ENCODE results near the gene ZNF844. TPM values are rescaled to one million over a fixed set of nuclear protein-coding genes. Genes with fewer than 3 reads are reported as not detected.
"Not testable (repeated sequence)": the region's sequence is repeated elsewhere in the genome, so short reads cannot be mapped to it uniquely, and the experiment has no call there.

ZNF844 gene
- polyA plus RNA-seq, 12 donors, result 8.4 to 62.7 (median 11.7) TPM

DNA sequence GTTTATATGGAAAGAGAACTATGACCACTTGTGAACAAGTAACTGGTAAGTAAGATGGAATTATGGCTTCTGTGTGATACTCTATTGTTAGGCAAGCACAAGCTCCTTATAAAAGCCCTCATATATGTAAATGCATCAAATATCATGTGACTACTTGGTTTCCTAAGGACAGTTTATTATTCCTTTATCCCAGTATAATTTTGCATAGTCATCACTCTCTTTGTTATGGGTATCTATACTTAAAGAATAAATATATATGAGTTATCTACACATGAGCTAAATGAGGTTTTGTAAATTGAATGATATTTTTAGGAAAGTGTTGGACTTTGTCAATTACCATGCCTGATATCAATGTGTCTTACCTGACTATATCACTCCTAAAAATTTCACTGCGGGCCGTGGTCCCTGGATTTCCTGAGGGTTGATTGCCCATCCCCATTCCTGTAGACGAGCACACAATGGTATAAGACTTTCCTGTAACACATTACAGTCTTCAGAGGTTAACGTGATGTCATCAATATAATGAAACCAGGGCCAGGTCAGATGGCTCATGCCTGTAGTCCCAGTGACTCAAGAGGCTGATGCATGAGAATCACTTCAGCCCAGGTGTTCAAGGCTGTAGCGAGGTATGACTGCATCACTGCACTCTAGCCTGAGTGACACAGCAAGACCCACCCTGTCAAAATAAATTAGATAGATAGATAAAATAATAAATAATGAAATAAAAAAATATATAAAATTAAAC is 20.7 kb downstream of the ZNF844 start:
- no peak for DNase-seq

DNA sequence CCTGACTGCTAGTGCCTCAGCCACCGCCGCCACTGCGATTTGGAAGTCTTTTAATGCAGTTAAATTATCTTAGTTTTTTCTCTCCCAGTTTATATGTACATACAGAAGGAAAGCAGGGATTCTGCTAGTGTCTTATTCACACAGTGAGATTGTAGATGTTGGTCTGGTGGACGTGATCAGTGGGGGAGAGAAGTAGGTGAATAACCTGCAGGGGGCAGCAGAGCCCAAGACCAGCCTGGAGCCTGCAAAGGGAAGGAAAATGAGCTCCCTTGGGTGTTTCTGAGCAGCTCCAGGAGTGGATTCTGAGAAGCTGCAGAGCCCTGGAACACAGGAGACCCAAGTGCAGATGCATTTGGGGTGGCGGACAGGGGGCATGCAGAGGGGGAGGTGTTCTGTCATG is 26.3 kb downstream of the ZNF844 start:
- peak; percentile 74 for DNase-seq

DNA sequence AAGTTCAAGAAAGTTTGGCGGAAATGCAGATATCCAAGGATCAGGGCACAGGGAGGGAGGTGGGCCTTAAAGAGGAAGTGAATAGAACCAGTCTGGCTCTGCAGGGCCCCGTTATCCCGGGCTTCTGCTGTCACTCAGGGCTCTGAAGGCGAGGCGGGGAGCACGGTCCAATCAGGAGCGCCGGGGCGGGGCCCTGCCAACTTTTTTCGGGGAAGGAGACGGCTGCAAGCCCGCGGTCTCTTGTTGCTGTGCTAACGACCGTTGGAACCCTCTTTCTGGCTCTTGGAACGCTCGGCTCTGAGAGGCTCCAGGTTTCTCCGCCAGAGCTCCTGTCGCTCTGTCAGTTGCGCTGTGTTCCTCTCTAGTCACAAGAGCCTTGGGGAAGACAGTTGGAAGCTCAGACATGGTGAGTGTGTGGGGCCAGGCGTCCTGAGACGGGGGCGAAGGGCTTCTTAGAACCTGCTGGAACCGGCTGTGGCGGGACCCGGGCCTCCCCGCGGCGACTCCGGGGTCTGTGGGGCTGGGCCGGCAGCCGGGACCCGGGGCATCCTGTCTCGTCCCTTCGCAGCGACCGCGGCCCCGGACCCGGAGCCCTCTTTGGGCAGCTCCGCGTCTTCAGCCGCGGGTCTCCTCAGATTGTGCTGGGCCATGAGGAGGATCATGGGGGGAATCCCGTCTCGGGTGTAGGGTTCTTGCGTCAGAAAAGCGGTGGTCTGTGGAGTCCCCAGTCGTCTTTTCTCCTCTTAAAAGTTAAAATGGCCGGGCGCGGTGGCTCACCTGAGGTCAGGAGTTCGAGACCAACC is 27.7 kb downstream of the ZNF844 start:
- peak; percentile 92 for DNase-seq

DNA sequence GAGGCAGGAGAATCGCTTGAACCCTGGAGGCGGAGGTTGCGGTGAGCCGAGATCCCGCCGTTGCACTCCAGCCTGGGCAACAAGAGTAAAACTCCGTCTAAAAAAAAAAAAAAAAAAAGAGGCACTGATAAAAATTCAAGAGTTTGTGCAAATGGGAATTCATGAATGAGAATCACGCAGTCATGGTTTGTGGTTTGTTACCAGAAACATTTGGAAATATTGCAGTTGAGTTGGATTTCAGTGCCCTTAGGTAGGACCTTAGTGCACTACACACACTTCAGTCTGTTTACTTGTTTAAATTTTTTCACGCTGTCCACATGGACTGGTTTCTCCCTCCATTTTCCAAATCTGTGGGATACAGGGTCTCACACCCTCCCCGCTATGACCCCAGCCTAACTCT is 28.4 kb downstream of the ZNF844 start:
- peak; percentile 12 for DNase-seq

DNA sequence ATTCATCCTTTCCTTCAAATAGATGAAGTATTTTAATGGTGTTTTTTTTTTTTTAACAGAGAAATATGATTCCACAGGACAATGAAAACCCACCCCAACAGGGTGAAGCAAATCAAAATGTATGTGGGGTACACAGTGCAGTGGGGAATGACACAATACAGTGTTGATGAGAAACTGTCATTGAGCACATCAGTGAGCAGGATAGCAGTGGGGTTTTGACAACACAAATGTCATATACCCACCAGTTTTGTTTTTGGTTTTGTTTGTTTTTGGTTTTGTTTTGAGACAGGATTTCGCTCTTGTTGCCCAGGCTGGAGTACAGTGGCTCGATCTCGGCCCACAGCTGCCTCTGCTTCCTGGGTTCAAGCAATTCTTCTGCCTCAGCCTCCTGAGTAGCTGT is 29.2 kb downstream of the ZNF844 start:
- DNase-seq, result no peak

DNA sequence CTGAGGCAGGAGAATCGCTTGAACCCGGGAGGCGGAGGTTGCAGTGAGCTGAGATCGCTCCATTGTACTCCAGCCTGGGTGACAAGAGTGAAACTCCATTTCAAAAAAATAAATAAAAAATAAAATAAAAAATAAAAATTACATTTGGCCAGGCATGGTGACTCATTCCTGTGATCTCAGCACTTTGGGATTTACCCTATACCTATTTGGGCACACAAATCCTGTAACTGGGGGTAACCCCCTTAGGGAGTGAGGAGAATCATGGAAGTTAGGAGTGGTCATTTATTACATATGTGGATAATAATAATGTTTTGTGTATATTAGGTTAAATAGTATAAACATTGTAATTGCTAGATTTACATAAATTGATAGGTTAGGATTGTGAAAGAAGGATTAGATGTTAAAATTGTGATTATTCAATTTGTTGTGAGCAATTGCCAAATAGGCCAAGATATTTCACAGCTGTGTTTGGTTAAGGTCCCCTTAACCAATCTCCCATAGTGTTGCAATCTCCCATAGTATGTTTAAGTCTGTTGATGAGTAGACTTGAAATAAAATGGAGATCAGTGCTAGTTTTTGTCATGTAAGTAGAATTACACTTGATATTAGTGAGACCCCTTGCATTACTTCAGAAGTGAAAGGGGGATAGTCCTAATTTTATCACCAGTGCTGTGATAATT is 30.7 kb downstream of the ZNF844 start:
- no peak for DNase-seq

DNA sequence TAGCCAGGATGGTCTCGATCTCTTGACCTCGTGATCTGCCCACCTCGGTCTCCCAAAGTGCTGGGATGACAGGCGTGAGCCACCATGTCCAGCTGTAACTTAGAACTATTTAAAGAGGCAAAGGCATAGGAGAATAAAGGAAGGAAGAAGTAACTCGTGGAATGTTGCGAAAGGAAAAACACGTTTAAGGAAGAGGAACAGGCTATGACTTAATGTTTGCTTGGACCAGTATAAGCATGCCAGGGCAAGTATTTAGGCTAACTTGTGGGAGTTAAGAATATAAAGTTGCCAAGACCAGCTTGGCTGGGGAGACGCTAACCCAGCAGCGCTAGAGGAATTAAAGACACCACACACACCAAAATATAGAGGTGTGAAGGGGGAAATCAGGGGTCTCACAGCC is 33.5 kb downstream of the ZNF844 start:
- no peak for DNase-seq

DNA sequence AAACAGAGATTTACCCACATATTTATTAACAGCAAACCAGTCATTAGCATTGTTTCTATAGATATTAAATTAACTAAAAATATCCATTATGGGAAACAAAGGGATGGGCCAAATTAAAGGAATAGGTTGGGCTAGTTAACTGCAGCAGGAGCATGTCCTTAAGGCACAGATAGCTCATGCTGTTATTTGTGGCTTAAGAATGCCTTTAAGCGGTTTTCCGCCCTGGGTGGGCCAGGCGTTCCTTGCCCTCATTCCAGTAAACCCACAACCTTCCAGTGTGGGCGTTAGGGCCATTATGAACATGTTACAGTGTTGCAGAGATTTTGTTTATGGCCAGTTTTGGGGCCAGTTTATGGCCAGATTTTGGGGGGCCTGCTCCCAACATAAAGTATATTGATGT is 39.4 kb downstream of the ZNF844 start:
- not testable (repeated sequence) for DNase-seq

DNA sequence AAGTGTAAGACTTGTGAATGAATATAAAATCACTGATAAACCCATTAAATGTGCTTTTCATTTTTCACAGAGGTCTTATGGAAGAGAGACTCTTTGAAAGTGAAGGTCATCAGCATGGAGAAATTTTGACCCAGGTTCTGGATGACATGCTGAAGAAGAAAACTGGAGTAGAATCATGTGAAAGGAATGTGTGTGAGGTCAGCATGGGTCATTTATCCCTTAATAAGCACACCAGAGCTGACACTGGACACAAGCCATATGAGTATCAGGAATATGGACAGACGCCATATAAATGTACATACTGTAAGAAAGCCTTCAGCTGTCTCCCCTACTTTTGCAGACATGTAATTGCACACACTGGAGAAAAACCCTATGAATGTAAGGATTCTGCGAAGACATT is 46.6 kb downstream of the ZNF844 start:
- no peak for DNase-seq

DNA sequence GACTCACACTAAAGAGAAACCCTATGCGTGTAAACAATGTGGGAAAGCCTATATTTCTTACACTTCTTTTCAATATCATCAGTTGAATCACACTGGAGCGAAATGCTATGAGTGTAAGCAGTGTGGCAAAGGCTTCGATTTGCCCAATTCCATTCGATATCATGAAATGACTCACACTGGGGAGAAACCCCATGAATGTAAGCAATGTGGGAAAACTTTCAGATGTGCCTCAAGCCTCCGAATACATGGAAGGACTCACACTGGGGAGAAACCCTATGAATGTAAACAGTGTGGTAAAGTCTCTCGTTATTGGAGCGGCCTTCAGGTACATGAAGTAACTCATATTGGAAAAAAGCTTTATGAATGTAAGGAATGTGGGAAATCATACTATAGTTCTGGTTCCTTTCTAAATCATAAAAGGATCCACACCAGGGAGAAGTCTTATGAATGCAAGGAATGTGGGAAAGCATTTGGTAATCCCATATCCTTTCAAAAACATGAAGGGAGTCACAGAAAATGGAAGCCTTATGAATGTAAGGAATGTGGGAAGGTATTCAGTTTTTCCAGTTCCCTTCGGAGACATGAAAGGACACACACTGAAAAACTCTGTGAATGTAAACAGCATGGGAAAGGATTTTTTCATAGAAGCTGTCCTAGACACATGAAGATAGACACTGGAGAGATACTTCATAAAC is 47.6 kb downstream of the ZNF844 start:
- DNase-seq, result no peak

DNA sequence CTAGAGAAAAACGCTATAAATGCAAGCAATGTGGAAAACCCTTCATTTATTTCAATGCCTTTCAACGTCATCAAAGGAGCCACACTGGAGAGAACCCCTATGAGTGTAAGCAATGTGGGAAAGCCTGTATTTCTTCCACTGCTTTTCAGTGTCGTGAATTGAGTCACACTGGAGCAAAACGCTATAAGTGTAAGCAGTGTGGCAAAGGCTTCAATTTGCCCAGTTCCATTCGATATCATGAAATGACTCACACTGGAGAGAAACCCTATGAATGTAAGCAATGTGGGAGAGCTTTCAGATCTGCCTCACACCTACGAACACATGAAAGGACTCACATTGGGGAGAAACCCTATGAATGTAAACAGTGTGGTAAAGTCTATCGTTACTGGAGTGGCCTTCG is 48.2 kb downstream of the ZNF844 start:
- no peak for DNase-seq

DNA sequence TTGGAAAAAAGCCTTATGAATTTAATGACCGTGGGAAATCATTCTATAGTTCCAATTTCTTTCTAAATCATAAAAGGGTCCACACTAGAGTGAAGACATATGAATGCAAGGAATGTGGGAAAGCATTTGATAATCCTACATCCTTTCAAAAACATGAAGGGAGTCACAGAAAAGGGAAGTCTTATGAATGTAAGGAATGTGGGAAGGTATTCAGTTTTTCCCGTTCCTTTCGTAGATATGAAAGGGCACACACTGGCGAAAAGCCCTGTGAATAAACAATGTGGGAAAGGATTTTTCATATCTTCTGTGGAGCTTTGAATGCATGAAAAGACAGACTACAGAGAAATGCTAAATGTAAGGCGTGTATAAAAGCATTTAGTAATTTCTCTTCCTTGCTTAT is 48.6 kb downstream of the ZNF844 start:
- DNase-seq, result no peak

DNA sequence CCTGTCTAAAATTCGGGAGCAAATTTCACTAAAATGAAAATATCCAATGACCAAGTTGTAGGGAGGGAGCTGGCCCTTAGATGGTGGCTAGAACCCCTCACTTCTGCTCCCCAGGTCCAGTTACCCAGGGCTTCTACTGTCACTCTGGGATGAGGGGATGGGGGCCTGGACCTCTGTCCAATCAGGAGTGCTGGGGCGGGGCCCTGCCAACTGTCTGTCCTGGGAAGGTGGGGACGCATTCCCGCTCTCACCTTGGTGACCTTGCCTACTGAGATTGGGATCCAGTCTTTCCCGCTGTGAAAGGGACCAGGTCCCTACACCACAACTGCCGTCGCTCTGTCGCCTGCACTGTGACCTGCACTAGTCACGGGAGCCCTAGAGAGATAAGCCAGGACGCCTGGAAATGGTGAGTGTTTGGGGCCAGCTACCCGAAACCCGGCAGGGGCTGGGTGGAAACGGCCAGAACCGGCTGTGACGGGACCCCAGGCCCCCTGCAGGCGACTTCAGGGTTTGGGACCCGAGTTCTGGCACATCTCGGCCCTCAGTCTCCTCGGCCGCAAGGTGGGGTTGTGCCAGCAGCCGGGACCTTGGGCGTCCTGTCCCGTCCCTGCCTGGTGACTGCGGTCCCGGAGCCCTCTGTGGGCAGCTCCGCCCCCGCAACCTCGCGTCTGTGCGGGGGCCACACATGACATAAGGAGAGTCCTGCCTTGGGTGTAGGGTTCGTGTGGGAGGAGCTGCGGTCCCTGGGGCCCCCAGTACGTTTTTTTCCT is 52.9 kb downstream of the ZNF844 start:
- DNase-seq, result no peak

DNA sequence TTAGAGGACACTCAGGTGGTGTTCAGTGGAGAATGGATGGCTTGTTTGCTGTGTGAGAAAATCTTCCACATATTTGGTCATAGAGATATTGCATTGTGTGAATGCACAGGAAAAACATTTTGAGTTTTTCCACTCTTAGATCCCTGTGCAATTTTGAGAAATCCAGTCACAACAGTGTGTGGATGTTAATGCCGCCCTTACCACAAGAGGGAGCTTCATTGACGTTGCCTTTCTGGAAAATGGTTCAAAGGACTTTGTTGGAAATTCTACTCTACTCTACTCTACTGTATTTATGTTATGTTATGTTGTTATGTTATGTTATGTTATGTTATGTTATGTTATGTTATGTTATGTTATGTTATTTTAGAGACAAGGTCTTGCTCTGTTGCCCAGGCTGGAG is 62.2 kb downstream of the ZNF844 start:
- no peak for DNase-seq

Other genes with a start within 250 kb of the ZNF844 start
- gene ZNF439, start 216.0 kb upstream of the ZNF844 start, polyA plus RNA-seq (ENCODE audit: insufficient read length in 12 of 12), result 10 to 100 TPM in 1 of 12 donors, 1 to 10 TPM in 10, not detected in 1; 2.9 to 11.7 (median 5.5) TPM
- gene ZNF69, start 176.9 kb upstream of the ZNF844 start, polyA plus RNA-seq (ENCODE audit: insufficient read length in 12 of 12), result 10 to 100 TPM in 1 of 12 donors, 1 to 10 TPM in 10, not detected in 1; 2.8 to 10.5 (median 3.9) TPM
- 10 to 100 TPM in 4 of 12 donors, 1 to 10 TPM in 7, not detected in 1; 4.3 to 14.4 (median 8.1) TPM for gene ZNF700, start 139.6 kb upstream of the ZNF844 start, polyA plus RNA-seq (ENCODE audit: insufficient read length in 12 of 12)
- gene ZNF763, start 99.7 kb upstream of the ZNF844 start, polyA plus RNA-seq (ENCODE audit: insufficient read length in 12 of 12), result 1 to 10 TPM in 10 of 12 donors, not detected in 2; 1.2 to 4.2 (median 2.2) TPM
- gene ZNF433, start 29.1 kb upstream of the ZNF844 start, polyA plus RNA-seq (ENCODE audit: insufficient read length in 12 of 12), result 1 to 10 TPM in 10 of 12 donors, not detected in 2; 2.9 to 7.7 (median 4.8) TPM
- under 1 TPM in 10 of 12 donors, not detected in 2; 0.18 to 0.92 (median 0.52) TPM for gene ZNF878, start 11.8 kb upstream of the ZNF844 start, polyA plus RNA-seq (ENCODE audit: insufficient read length in 12 of 12)
- gene ZNF20, start 75.6 kb downstream of the ZNF844 start, polyA plus RNA-seq (ENCODE audit: insufficient read length in 12 of 12), result 1 to 10 TPM in 9 of 12 donors, under 1 TPM in 1, not detected in 2; 0.96 to 2.7 (median 1.9) TPM
- gene ZNF625, start 92.0 kb downstream of the ZNF844 start, polyA plus RNA-seq (ENCODE audit: insufficient read length in 12 of 12), result 1 to 10 TPM in 10 of 12 donors, not detected in 2; 3.9 to 7.5 (median 6.0) TPM
- 10 to 100 TPM in 2 of 12 donors, 1 to 10 TPM in 9, not detected in 1; 6.0 to 10.9 (median 8.6) TPM for gene ZNF136, start 98.4 kb downstream of the ZNF844 start, polyA plus RNA-seq (ENCODE audit: insufficient read length in 12 of 12)
- gene ZNF44, start 230.2 kb downstream of the ZNF844 start, polyA plus RNA-seq (ENCODE audit: insufficient read length in 12 of 12), result 10 to 100 TPM in 7 of 12 donors, 1 to 10 TPM in 4, not detected in 1; 7.3 to 14.1 (median 10.9) TPM

Data from muscle of arm (tissue), 12 donors.